Loucy (cell line): ENCODE results near the gene NAXD.

ENCODE experiments used
- EZH2phosphoT487 ChIP-seq: fragments of 200-600 bp; IDR thresholded peaks from 2 replicates; pipeline ENCODE4 v1.6.1; 2018; ENCODE audit warnings: antibody characterized with exemption, mild to moderate bottlenecking, moderate library complexity, borderline replicate concordance
- TF ChIP-seq, protein P1 (sequence below): fragments of 200-600 bp; sonication (generic); conservative IDR thresholded peaks from 2 replicates; pipeline ENCODE4 v1.5.1; 2014; ENCODE audit warnings: mild to moderate bottlenecking, antibody characterized with exemption, low read length

DNA sequence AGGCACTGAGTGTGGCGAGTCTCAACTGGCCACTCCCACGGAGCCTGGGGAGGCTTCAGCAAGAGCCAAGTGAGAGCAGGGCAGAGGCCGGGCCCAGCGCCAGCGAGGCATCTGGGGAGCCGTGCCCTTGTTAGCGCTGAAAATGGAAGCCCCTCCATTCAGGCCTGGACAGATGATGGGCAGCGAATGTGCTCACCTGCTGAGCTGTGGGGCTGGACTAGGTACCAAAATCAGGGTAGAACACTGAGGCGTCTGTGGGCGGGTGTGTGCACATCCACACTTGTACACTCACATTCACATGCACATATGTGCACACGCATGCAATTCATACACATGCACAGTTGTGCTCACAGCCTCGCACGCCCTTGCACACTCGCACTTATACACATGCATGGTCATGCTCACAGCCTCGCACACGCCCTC, 20.7 kb downstream of the NAXD start:
- TF ChIP-seq, protein P1, sequence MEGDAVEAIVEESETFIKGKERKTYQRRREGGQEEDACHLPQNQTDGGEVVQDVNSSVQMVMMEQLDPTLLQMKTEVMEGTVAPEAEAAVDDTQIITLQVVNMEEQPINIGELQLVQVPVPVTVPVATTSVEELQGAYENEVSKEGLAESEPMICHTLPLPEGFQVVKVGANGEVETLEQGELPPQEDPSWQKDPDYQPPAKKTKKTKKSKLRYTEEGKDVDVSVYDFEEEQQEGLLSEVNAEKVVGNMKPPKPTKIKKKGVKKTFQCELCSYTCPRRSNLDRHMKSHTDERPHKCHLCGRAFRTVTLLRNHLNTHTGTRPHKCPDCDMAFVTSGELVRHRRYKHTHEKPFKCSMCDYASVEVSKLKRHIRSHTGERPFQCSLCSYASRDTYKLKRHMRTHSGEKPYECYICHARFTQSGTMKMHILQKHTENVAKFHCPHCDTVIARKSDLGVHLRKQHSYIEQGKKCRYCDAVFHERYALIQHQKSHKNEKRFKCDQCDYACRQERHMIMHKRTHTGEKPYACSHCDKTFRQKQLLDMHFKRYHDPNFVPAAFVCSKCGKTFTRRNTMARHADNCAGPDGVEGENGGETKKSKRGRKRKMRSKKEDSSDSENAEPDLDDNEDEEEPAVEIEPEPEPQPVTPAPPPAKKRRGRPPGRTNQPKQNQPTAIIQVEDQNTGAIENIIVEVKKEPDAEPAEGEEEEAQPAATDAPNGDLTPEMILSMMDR = no peak
- TF ChIP-seq EZH2phosphoT487 = no peak
